UCSD-AML1 (cell line): Measurements from ENCODE around the gene KCNK1.
"Not testable (repeated sequence)": the region's sequence is repeated elsewhere in the genome, so short reads cannot be mapped to it uniquely, and the experiment has no call there.

Experiments used
- DNase-seq: peaks from one replicate; lab custom pipeline; 2025; ENCODE audit not compliant: unreplicated experiment; lab: John Stamatoyannopoulos, UW

KCNK1 gene

GRCh38 chr1:233664804-233665574, 51.1 kb downstream of the KCNK1 start:
- no peak for DNase-seq

GRCh38 chr1:233665575-233666270, 51.8 kb downstream of the KCNK1 start:
- no peak for DNase-seq

GRCh38 chr1:233667741-233668140, 53.8 kb downstream of the KCNK1 start:
- no peak for DNase-seq

GRCh38 chr1:233668146-233668724, 54.3 kb downstream of the KCNK1 start:
- DNase-seq, result no peak

DNA sequence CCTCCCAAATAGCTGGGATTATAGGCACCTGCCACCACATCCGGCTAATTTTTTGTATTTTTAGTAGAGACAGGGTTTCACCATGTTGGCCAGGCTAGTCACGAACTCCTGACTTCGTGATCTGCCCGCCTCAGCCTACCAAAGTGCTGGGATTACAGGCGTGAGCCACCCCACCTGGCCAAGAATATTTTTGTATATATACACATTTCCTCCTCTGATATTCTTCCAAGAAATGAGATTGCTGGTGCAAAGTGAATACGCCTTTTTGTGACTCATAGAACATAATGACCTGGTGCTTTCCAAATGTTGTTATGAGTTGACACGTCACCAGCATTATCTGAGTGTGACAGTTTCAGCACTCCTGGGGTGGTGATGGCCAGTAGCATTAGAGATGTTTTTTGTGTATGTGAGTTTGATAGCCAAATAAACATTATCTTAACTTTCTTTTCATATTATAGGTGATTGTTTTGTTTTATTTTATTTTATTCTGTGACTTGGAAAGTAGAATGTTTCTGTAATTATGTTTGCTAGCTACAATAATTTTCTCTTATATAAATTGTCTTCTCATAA, 54.9 kb downstream of the KCNK1 start:
- no peak for DNase-seq

DNA sequence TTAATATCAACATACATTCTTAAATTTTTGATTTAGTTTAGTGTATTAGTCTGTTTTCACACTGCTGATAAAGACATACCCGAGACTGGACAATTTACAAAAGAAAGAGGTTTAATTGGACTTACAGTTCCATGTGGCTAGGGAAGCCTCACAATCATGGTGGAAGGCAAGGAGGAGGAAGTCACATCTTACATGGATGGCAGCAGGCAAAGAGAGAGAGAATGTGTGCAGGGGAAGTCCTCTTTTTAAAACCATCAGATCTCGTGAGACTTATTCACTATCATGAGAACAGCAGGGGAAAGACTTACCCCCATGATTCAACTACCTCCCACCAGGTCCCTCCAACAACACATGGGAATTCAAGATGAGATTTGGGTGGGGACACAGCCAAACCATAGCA, 56.5 kb downstream of the KCNK1 start:
- DNase-seq, result not testable (repeated sequence)

DNA sequence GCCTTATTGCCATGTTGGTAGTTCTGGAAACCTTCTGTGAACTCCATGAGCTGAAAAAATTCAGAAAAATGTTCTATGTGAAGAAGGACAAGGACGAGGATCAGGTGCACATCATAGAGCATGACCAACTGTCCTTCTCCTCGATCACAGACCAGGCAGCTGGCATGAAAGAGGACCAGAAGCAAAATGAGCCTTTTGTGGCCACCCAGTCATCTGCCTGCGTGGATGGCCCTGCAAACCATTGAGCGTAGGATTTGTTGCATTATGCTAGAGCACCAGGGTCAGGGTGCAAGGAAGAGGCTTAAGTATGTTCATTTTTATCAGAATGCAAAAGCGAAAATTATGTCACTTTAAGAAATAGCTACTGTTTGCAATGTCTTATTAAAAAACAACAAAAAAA, 57.4 kb downstream of the KCNK1 start:
- DNase-seq, result no peak

DNA sequence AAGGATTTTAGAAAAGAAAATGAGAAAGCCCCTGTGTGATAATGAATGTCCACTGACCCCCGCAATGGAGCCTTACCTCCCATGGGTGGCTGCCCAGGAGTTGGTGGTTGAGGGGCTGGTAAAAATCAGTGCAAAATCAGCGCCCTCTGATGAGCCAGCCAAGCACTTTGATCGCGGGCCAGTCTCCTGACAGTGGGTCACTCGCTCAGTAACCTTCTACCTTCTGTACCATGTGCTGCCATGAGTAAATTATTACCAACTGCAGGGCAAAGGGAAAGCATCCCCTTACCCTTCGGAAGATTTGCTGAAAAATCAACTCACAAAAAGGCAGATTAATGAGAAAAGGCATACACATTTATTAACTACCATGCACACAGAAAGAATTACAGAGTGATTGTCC, 58.8 kb downstream of the KCNK1 start:
- no peak for DNase-seq

DNA sequence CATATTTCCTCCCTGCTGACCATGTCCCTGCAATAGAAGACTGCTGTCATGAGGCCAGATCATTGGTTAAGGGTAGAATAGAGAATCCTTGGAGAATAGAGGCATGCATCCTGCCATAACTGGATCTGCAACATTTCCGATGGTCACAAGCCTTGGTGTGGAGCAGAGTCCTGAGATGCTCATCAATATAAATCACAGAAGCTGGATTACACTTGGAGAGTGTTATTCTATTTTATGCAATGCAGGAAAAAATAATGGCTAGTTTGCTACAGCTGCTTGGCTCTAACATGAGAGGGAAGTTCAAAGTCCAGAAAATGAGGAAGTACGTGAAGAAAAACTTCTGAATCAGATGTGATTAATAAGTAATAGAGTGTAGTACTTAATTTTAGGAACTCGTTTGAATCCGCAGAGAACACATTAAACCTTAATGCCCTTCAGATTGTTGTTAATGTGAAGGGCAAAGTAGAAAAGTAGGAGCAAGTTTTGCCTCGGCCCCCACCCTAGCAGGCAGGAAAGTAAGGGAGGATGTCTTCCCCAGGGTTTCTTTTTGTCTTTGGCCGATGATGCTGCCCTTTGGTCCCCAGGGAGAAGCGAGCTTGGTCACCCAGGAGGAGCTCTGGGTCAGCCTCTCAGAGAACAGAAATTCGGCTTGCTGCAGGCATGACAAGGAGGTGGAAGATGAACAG, 59.5 kb downstream of the KCNK1 start:
- no peak for DNase-seq

GRCh38 chr1:233673947-233674431, 60.1 kb downstream of the KCNK1 start:
- no peak for DNase-seq

DNA sequence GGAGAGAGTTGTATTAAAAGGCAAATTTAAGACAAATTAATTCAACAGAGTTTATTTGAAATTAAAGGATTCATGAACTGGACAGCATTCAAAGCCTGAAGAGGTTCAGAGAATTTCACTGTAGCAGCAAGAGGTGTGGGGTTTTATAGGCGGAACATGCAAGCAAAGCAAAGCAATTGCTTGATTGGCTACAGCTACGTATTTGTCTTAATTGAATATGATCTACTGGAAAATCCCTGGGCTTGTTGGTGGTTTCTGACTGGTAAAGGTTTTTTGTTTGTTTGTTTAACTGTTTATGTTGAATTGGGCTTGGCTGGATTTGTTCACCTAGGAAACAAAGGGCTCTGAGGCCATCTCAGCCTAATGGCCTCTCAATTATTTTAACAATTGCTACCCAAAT, 61.5 kb downstream of the KCNK1 start:
- DNase-seq, result no peak

GRCh38 chr1:233675893-233676292, 62.0 kb downstream of the KCNK1 start:
- no peak for DNase-seq

DNA sequence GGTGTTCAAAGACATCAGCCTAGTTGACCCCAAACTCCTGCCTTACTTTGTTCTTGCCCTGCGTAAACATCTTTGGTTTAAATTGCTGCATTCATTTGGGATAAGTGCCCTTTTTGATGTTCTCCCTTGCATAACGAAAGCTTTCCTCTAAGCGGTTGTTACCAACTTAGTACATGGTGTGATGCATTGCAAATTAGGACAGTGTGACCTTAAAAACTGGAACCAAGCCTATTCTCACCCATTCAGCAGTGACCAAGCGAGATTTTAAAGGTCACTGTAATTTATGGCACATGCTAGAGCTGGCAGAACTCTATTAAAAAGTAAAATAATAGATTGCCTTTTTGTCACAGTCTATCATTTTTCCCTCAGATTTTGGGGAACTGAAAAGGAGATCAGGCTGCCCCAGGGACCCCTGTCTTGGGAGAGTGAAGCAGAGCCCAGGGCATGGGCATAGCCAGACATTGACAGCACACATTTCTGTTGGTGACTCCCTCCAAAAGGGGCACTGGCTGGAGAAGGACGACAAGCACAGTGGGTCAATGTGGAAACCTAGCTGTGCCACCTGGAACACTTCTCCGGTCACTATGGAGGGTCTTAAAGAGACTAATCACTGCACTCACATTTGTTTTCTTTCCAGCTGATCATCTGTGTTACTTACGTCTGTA, 63.9 kb downstream of the KCNK1 start:
- no peak for DNase-seq

DNA sequence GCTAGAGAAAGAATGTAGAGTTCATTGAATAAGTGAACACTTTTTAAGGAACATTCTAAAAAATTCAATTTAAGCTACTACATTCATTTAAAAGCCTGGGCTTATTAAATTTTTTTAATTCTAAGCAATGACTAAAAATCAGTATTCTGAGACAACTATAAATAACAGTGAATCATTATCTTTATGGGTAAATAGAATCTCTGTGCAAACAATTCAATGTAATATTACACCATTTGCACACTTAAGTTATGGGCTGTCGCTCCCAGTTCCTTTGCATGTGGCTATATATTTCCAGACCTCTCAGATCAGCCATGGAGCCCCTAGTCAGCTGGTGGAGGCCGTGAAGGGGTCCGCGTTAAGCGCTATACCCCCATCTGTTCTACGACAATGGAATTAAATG, 65.1 kb downstream of the KCNK1 start:
- no peak for DNase-seq

DNA sequence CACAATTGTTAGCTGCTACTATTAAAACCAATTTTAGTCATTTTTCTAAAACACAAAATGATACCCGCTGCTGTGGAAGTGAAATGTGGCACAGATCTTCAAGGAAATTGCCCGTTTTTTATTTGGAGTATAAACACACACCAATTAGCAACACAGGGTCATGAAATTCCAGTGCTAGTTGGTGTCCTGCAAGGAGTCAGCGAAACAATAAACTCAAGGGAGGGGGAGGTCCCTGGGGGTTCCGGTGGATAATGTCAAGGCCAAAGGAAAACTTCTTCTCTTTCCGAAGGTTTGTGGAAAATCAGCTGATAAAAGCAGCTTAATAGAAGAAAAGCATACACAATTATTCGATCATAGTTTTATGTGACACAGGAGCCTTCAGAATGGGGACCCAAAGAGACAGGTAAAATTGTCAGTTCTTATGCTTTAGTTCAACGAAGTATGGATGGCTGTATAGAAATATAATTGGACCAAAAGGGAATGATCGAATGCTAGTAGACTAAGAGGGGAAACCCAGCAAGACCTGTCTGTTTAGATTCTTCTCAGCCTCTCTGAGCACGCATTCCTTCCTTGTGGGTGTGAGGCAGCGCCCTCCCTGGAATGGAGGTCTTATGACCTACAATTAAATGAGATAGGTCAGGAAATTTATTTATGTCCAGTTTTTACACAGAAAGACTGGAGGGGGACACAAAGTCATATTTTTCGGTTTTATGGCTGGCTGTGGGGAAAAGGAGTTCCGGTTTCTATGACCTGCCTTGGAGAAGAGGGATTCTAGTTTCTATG, 65.9 kb downstream of the KCNK1 start:
- DNase-seq, result no peak

DNA sequence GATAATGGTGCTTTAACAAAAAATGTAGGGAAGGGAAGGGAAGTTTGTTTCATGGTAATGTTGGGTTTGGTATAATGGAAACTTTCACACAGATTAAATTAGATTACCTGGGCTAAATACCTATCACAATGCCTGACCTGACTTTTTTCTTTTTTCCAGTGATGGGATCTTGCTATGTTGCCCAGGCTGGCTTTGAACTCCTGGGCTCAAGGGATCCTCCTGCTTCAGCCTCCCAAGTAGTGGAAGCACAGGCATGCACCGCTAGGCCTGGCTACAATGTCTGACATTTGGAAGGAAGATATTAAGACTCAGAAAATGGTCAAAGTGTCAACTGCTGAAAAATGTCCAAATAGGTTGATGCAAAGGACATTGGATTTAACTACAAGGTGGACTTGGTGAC, 67.4 kb downstream of the KCNK1 start:
- DNase-seq, result no peak

DNA sequence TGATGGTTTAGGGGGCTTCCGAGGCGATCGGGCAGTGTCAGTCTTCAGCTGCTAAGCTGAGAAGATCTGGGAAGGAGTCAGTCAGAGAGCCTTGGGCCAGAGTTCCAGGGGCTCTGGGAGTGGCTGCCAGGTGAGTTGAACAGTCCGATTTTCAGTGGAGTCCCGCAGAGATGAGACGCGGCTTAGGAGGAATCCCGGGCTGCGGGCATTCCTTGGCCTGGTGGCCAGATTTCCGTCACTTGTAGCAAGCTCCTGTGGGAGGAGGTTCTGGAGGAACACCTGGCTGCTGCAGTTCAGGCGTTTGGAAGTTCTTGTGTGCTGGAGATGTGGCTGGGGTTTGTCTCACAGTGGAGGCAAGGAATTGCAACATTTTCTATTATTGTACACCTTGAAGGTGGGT, 72.7 kb downstream of the KCNK1 start:
- DNase-seq, result not testable (repeated sequence)

DNA sequence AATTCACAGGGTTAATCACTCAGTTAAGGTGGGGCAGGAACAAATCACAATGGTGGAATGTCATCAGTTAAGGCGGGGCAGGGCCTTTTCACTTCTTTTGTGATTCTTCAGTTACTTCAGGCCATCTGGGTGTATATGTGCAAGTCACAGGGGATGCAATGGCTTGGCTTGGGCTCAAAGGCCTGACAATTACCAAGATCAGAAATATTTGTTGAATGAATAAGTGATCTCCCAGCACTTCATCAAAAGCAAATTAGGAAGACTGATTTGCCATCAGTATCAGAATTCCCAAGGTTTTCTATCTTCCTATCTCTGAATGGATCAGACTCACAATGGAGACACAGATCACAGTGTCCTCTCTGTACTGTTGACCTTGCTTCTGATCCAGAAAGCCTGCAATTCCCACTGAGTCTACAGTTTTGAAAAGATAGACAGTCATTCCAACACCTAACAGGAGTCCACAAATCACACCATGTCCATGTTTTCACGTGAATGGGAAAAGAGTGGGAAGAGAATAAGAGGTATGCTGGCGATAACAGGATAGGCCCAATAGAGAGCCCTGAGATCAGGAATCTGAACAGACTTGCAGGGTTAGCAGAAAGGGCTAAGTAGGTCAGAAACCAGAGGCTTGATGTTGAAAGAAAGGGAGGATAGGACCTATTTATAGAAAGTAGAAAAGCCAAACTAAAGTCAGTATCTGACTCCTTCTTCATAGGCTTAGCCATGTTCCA, 75.3 kb downstream of the KCNK1 start:
- DNase-seq, result no peak

GRCh38 chr1:233689748-233690254, 75.9 kb downstream of the KCNK1 start:
- no peak for DNase-seq
